ENCODE data around the gene SRPK1. TPM values are rescaled to one million over a fixed set of nuclear protein-coding genes. Genes with fewer than 3 reads are reported as not detected.

The SRPK1 gene
- total and polyA plus RNA-seq, 2 of the 13 experiments (the other 11 are each of a cell fraction or from before 2014, with no cell fraction given): 56.4 to 142 TPM

GRCh38 chr6:35787266-35788218, 133.4 kb downstream of the SRPK1 start (continued):
- TF ChIP-seq ESRRA (CRISPR knock-in tag; IDR thresholded peaks at IDR 0.05; ENCODE audit: low read depth): peak; percentile 80; the same call in 1 of the 2 replicates
- peak; percentile 59; the same call in 1 of the 2 replicates for TF ChIP-seq ZNF263 (CRISPR knock-in tag; IDR thresholded peaks at IDR 0.05)
- no peak for TF ChIP-seq ZNF318 (CRISPR knock-in tag; IDR thresholded peaks at IDR 0.05)
- 0 out of 2 replicates have a peak, but pooled peaks have one; percentile 55 for TF ChIP-seq ZNF225 (CRISPR knock-in tag; IDR thresholded peaks at IDR 0.05)
- no peak for TF ChIP-seq SP4 (CRISPR knock-in tag; IDR thresholded peaks at IDR 0.05)
- no peak for TF ChIP-seq LBX2 (CRISPR knock-in tag; IDR thresholded peaks at IDR 0.05; ENCODE audit: borderline replicate concordance)
- TF ChIP-seq HNF4A (CRISPR knock-in tag; IDR thresholded peaks at IDR 0.05): peak; percentile 85
- TF ChIP-seq HNF4G (IDR thresholded peaks at IDR 0.05; ENCODE audit: borderline replicate concordance, low read depth, low read length): peak; percentile 56
- TF ChIP-seq HNF4G (CRISPR knock-in tag; IDR thresholded peaks at IDR 0.05; ENCODE audit: borderline replicate concordance, low read depth): peak; percentile 17; the same call in 1 of the 2 replicates

Measured in HepG2 (cell line).